Measurements from ENCODE around the gene FNDC7.
"Not testable (repeated sequence)": the region's sequence is repeated elsewhere in the genome, so short reads cannot be mapped to it uniquely, and the experiment has no call there.

The FNDC7 gene

GRCh38 chr1:108712606-108713150 is at the start of gene FNDC7:
Gene FNDC7 (plus strand): TSS chr1:108712908. CDS start chr1:108712934, 26 bp downstream.
- no peak for DNase-seq

- DNase-seq, result no peak
These were observed 49.6 kb upstream of the FNDC7 start for GRCh38 chr1:108663074-108663473.

GRCh38 chr1:108664481-108664880 is 48.2 kb upstream of the FNDC7 start:
- DNase-seq, result no peak

DNA sequence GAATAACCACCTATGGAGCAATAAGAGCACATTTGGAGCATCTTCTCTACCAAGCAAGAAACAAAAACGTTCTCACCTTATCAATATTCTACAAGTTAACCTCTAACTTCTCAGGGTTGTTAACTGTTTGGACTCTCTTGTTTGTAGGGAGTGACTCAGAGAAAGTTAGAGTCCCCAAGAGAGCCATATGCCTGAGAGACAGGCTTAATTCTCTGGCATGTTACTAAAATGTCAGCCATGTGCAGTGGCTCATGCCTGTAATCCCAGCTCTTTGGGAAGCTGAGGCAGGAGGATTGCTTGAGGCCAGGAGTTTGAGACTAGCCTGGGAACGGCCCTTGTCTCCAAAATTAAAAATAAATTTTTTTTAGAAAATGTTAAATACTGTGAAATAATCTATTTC is 47.6 kb upstream of the FNDC7 start:
- DNase-seq, result no peak

DNA sequence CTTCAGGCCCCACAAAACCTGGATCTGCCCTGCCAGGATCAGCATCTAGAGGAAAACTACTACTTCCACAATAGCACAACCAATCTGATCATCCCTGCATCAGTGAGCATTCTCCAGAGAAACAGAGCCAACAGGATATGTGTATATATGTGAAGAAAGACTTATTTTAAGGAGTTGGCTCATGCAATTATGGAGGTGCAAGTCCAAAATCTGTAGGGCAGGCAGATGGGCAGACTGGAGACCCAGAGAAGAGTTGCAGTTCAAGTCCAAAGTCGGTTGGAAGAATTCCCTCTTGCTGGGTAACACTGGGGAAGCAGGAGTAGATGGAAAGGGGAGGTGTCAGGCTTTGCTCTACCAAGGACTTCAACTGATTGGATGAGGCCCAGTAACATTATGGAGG is 46.9 kb upstream of the FNDC7 start:
- DNase-seq, result no peak

GRCh38 chr1:108667422-108667821 is 45.3 kb upstream of the FNDC7 start:
- not testable (repeated sequence) for DNase-seq

GRCh38 chr1:108668777-108669176 is 43.9 kb upstream of the FNDC7 start:
- DNase-seq, result no peak

DNA sequence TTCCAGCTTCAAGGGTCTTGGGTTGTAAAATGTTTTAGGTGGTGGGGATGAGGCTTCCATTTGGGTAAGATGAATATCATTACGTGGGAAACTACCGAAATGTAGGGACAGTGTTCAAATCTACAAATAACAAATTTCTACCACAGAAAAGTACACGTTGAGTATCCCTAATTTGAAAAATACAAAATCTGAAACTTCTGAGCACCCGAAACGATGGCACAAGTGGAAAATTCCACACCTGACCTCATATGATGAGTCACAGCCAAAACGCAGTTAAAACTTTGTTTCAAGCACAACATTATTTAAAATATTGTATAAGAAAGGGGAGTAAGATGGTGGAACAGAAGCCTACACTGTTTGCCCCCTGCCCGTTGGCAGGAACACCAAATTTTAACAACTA is 43.0 kb upstream of the FNDC7 start:
- DNase-seq, result no peak

- DNase-seq, result no peak
These were observed 42.5 kb upstream of the FNDC7 start for GRCh38 chr1:108670131-108670773.

DNA sequence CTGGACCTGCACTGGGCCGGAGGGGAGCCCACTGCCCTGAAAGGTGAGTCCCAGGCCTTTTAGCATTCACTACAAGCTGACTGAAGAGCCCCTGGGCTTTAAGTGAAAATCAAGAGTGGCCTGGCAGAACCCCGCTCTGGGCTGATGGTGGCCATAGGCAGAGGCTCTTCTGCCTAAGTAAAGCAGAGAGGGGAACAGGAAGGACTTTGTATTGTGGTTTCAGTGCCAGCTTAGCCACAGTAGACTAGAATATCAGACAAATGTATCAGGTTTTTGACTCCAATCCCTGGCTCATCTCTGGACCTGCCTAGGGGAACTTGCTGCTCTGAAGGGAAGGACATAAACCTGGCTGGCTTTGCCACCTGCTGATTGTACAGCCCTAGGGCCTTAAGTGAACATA is 41.6 kb upstream of the FNDC7 start:
- no peak for DNase-seq

DNA sequence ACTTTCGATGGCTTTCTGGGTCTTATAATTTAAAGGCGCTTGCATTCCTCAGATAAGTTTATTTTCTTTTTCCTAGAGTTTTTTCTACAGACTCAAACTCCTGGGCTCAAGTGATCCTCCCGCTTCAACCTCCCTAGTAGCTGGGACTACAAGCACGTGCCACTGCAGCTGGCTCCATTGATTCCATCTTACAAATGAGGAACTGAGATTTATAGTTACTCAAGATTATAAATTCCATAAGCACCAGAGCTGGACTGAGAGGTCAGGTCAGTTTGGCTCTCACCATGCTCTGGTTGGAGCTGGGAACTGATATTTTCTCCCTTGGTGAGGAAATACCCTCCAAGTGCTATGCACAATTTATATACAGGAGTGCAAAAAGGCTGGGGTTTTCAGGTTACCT is 34.0 kb upstream of the FNDC7 start:
- DNase-seq, result no peak

DNA sequence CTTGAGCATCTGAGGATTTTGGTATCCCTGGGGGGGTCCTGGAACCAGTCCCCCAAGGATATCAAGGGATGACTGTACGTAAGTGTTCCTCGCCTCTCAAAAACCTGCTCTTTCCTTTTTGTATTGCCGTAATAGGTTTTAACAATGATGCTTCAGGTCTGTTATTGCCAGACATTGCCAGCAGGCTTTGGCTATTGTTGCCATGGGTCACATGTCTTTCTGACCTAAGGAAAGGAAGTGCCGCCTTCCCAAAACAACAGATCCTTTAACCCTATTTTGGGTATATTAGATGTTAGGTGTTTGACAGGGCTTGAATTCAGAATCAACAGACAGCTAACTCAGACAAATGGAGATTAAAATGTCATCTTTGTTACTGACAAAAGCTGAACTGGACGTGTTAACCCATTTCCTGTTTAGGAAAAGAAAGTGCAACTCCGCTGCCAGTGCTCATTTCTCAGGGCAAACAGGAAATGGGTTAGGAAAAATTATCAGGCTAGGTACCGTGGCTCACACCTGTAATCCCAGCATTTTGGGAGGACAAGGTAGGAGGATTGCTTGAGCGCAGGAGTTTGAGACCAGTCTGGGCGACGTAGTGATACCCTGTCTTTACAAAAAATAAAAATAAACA is 33.0 kb upstream of the FNDC7 start:
- DNase-seq, result no peak

- not testable (repeated sequence) for DNase-seq
These were observed 31.0 kb upstream of the FNDC7 start for GRCh38 chr1:108681701-108682100.

DNA sequence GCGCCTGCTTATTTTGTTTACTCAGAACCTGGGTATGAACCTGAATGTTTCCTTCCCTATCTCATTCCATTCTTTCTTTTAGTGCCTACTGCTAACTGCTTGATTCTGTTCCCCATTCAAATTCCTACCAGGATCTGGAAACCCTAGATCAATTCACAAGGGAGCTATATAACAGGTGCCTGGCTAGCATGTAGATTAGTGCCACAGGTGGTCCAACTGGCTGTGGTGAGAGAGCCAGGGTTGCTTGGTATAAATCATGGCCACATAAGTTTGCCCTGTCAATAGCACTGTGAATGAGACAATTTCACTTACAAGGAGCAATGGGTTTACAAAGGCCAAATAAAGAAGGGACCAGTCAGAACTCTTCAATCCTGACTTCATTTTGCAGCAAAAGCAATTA is 27.2 kb upstream of the FNDC7 start:
- DNase-seq, result no peak

GRCh38 chr1:108686614-108687313 is 25.9 kb upstream of the FNDC7 start:
- no peak for DNase-seq

- no peak for DNase-seq
These were observed 21.4 kb upstream of the FNDC7 start for GRCh38 chr1:108691128-108691941.

DNA sequence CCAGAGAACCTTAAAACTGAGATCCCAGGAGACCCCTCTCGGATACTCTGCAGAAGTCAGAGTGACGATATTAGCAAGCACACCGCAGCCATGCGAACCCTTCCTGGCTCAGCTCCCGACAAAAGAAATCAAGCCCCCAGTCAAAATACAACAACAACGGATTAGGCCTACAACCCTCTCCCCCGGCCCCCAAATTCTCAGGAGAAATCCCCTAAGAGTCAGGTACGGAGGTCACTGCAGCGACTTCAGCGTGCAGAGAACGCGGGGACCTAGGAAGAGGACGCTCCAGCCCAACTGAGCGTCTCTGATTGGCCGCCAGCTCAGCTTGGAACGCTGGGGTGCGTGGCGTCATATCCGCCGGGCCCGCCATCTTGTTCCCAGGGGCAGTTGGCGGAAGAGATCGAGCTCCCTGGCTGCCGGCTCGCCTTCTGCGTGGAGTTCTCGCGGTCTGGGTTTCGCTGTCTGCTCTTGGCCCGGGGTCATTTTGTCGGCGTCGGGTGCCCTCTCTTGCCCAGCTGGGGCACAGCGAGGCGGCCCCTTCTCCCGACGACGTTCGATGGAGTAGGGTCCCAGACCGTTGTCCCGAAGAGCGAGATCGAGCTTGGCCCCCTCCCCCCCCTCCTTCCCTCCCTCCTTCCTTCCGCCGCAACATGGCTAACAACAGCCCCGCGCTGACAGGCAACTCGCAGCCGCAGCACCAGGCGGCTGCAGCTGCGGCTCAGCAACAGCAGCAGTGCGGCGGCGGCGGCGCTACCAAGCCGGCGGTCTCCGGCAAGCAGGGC is 20.6 kb upstream of the FNDC7 start, which contains the start of gene PRPF38B:
Gene PRPF38B, plus strand, starts transcription at position 369 of the 782 bp plus-strand sequence. Its CDS starts 282 bp downstream, at position 651.
- DNase-seq, result peak; percentile 86

DNA sequence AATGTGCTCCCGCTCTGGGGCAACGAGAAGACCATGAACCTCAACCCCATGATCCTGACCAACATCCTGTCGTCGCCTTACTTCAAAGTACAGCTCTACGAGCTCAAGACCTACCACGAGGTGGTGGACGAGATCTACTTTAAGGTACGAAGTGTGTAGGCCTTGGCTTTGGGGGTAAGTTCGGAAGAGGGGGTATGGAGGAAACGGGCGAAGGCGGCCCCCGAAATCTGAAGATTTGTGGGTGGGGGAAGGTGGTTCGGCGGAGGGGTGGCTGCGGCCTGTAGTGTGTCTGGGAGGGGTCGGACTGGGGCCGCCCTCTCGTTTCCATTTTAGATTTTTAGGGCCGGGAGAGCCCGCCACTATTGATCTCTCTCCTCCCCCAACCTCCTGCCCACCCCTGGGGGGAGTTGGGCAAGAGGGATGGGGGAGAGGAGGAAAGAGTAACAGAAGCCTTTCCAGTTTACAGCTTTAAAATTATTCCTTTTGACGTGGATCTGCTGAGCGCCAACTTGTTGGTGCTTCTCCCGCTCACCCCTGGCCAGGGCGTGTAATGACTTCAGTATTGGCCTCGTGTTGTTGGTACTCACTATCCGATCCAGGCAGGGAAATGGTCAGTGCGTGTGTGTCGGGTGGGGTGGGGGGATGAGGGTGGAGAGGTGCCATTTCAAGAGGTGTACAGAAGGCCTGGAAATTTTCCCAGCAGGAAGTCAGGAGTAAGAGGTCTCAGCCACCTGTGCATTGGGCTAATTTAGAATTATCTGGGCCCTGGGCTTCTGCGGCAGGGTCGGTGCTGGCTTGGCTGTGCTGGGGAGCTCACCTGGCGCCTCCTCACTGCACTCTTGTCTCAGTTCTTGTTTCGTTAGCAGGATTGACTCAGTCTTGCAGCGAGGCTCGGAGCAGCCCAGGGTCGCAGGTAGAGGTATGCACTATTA is 19.7 kb upstream of the FNDC7 start:
- DNase-seq, result peak; percentile 59

DNA sequence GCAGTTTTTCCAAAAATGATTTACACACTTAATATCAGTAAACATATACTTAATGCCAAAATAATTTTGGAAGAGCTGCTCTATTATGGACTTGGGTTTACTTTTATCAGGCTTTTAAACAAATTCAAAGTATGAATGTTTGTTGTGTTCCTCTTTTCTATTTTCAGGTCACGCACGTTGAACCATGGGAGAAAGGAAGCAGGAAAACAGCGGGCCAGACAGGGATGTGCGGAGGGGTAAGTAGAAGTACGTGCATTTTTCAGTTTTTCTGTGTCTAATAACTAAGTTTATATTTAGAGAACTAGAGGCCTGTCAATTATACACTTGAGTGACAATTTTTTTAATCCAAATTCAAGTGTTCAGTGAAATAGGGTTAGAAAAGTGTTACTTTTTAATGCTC is 17.2 kb upstream of the FNDC7 start:
- DNase-seq, result no peak

GRCh38 chr1:108699375-108700332 is 13.1 kb upstream of the FNDC7 start:
- DNase-seq, result no peak

All from DMS79 treated with DMSO at 0.1 percent for 48 hours (cell line).